ENCODE measurements around the gene SLC44A1. TPM values are rescaled to one million over a fixed set of nuclear protein-coding genes. Genes with fewer than 3 reads are reported as not detected.
"Not testable (repeated sequence)": the region's sequence is repeated elsewhere in the genome, so short reads cannot be mapped to it uniquely, and the experiment has no call there.

The SLC44A1 gene
- polyA plus RNA-seq, 1 experiment = 6.6 TPM

DNA sequence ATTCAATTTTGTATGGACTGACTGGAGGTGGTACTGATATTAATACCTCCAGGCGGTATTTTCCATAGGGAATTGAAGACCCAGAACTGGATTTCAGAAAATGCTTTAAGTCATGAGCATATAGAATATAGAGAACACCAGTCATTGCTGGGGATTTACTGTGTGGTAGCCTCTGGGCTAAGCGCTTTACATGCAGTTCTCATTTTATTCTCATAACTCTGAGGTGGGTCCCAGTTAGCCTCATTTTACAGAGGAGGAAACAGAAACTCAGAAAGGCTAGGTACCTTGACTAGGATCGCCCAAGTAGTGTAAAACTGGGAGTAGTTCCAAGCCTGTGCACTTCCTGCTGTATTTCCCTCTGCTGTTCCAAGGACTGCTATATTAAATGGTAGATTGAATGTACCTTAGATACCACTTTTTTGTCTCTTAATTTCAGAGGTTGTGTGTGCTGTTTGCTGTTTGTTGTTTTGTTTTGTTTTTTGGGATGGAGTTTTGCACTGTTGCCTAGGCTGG lies 13.8 kb downstream of the SLC44A1 start:
- ChIA-PET POLR2A (no interaction called here), CTCF (no interaction called here)
- Histone ChIP-seq H3K36me3 (ENCODE audit: control insufficient read depth, insufficient read depth, low read length) (no peaks in the 10 kb centered on the region), H3K27me3 (ENCODE audit: control insufficient read depth, insufficient read depth, low read length) (no peaks in the 10 kb centered on the region), H3K4me3 (ENCODE audit: low read depth, low read length) (no peak overlapping the region)
- TF ChIP-seq, protein P1, sequence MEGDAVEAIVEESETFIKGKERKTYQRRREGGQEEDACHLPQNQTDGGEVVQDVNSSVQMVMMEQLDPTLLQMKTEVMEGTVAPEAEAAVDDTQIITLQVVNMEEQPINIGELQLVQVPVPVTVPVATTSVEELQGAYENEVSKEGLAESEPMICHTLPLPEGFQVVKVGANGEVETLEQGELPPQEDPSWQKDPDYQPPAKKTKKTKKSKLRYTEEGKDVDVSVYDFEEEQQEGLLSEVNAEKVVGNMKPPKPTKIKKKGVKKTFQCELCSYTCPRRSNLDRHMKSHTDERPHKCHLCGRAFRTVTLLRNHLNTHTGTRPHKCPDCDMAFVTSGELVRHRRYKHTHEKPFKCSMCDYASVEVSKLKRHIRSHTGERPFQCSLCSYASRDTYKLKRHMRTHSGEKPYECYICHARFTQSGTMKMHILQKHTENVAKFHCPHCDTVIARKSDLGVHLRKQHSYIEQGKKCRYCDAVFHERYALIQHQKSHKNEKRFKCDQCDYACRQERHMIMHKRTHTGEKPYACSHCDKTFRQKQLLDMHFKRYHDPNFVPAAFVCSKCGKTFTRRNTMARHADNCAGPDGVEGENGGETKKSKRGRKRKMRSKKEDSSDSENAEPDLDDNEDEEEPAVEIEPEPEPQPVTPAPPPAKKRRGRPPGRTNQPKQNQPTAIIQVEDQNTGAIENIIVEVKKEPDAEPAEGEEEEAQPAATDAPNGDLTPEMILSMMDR (IDR thresholded peaks at IDR 0.05; ENCODE audit: insufficient read depth, low read depth, low read length) = no peak
- DNase-seq (ENCODE audit: low read depth) = no peak

DNA sequence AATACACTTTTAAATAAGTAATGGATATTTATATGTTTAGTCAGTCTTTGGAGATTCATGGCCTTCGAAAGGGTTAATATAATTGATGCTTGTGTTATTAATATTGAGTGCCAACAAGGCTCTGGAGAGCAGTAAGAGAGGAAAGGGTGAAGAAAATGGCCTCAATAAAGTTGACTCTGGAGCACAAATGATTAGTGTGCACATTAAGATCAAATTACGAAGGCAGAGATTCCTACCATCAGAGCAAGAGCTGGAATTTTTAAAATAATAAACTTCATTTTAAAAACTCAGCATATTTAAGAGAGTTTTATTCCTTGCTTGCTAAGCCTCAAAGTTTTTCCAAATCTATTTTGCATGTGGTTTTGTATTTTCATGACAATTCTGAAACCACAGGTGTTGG lies 14.8 kb downstream of the SLC44A1 start:
- ChIA-PET CTCF (no interaction called here), POLR2A (interaction anchor here (0.9 kb wide), 1 partner anchor 101 kb away, joined by 3 read pairs; no protein-coding TSS in a partner anchor)
- DNase-seq (ENCODE audit: low read depth) = no peak
- H3K36me3 ChIP-seq (ENCODE audit: control insufficient read depth, insufficient read depth, low read length) = no peaks in the 10 kb centered on the region
- H3K27me3 ChIP-seq (ENCODE audit: control insufficient read depth, insufficient read depth, low read length) = no peaks in the 10 kb centered on the region
- TF ChIP-seq, protein P1 (IDR thresholded peaks at IDR 0.05; ENCODE audit: insufficient read depth, low read depth, low read length) = no peak
- H3K4me3 ChIP-seq (ENCODE audit: low read depth, low read length) = no peak overlapping the region

DNA sequence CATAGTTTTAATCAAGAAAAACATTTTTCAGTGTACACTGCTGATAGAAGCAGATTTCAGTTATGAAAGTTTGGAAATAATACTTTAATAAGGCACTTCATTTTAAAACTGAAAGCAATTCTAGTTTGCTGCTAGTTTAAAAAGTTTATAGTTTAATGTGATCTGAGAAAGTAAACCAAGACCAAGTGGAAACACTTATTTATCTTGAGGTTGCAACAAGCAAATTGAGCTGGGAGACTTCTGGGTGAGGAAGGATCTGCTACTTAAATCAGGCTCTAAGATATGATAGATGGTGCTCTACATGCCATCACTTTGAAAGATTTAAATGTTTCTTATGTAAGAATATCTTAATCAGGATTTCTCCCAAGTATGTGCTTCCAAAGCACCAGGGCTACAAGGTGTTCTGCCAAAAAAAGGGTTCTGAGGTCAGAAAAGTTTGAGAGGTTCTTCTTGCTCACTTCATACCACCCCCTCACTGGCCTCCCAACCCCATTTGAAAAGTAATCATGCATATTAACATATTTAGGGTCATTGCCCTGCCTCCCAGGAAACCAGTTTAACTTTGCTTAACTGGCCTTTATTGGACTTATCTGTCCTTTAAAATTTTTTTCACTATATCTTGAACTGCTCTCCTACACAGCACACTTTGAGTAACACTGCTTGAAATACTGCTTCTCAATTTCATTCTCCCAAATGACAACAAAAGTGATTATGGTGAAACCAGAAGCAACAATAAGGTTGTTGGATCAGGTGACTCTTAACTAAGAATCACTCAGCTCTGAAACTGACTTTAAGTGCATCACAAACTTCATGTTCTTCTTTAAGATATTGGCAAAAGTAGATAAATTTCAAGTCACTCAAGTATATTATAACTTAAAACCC lies 15.5 kb downstream of the SLC44A1 start:
- CTCF ChIA-PET = interaction anchor here (1.9 kb wide), 1 partner anchor 15 kb away, joined by 4 read pairs; no protein-coding TSS in a partner anchor
- no peak overlapping the region for H3K4me3 ChIP-seq (ENCODE audit: low read depth, low read length)
- POLR2A ChIA-PET = interaction anchor here (0.9 kb wide), 1 partner anchor 100 kb away, joined by 3 read pairs; no protein-coding TSS in a partner anchor
- TF ChIP-seq, protein P1 (IDR thresholded peaks at IDR 0.05; ENCODE audit: insufficient read depth, low read depth, low read length) = no peak
- DNase-seq (ENCODE audit: low read depth) = no peak
- H3K27me3 ChIP-seq (ENCODE audit: control insufficient read depth, insufficient read depth, low read length) = no peaks in the 10 kb centered on the region
- H3K36me3 ChIP-seq (ENCODE audit: control insufficient read depth, insufficient read depth, low read length) = no peaks in the 10 kb centered on the region

DNA sequence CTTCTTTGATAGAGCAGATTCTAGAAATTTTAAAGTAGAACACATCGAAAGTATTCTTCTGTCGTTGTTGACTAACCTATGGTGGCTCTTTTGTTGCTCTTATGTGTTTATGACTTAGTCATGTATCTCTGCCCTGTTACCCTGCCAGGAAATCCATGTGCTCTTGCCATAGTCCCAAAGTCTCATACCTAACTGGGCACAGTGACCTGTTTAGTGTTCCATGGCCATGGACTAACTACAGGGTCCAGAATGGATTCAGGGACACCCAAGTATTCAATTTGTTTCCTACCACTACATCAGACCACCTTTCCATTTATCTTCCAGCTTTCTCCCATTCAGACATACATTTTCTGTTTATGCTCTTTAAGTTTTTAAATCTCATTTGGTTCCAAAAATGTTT lies 18.0 kb downstream of the SLC44A1 start:
- no peaks in the 10 kb centered on the region for H3K36me3 ChIP-seq (ENCODE audit: control insufficient read depth, insufficient read depth, low read length)
- no peak for DNase-seq (ENCODE audit: low read depth)

DNA sequence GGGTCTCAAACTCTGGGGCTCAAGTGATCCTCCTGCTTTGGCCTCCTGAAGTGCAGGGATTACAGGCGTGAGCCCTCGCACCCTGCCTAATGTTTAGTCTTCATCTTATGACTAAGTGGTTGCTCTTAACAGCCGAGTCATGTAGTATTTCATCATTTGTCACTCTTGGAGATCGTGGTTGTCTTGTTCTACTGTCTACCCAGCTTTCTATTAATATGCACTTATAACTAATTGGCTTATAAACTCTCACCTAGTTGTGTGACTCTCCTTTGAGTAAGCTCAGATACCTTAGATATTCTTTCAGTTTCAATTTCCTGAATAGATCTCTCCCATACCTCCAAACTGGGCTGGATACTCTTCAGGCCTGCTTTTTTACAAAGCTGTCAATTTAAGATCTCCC lies 19.9 kb downstream of the SLC44A1 start:
- CTCF ChIA-PET = interaction anchor here (0.6 kb wide), 1 partner anchor 33 kb away, joined by 3 read pairs; no protein-coding TSS in a partner anchor
- POLR2A ChIA-PET = no interaction called here
- TF ChIP-seq, protein P1 (IDR thresholded peaks at IDR 0.05; ENCODE audit: insufficient read depth, low read depth, low read length) = no peak

More for the DNA sequence above, 18.0 kb downstream of the SLC44A1 start:
- TF ChIP-seq, protein P1 (IDR thresholded peaks at IDR 0.05; ENCODE audit: insufficient read depth, low read depth, low read length) = no peak
- Histone ChIP-seq H3K4me3 (ENCODE audit: low read depth, low read length) (no peak overlapping the region), H3K27me3 (ENCODE audit: control insufficient read depth, insufficient read depth, low read length) (no peaks in the 10 kb centered on the region)
- ChIA-PET POLR2A (interaction anchor here (0.7 kb wide), 1 partner anchor 464 kb away, joined by 4 read pairs; no protein-coding TSS in a partner anchor), CTCF (interaction anchor here (1.3 kb wide), 1 partner anchor 16 kb away, joined by 3 read pairs; no protein-coding TSS in a partner anchor)

DNA sequence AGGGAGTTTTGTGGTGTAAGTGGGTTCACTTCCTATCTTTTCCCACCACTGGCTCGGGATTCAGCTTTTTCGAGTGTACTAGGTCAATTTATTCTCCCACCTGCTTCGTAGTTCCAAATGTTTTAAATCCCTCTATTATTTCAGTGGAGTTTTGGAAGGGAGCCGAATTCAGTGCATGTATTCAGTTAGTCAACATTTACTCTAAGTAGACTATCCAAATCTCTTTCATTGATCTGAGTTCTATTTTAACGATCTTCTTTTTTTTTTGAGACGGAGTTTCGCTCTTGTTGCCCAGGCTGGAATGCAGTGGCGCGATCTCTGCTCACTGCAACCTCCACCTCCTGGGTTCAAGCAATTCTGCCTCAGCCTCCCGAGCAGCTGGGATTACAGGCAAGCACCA lies 23.8 kb downstream of the SLC44A1 start:
- H3K36me3 ChIP-seq (ENCODE audit: control insufficient read depth, insufficient read depth, low read length); POLR2A ChIA-PET; CTCF ChIA-PET; DNase-seq (ENCODE audit: low read depth); H3K27me3 ChIP-seq (ENCODE audit: control insufficient read depth, insufficient read depth, low read length); H3K4me3 ChIP-seq (ENCODE audit: low read depth, low read length): not testable (repeated sequence)

More for the DNA sequence above, 19.9 kb downstream of the SLC44A1 start:
- H3K4me3 ChIP-seq (ENCODE audit: low read depth, low read length) = no peak overlapping the region
- no peaks in the 10 kb centered on the region for H3K36me3 ChIP-seq (ENCODE audit: control insufficient read depth, insufficient read depth, low read length)
- DNase-seq (ENCODE audit: low read depth) = no peak
- H3K27me3 ChIP-seq (ENCODE audit: control insufficient read depth, insufficient read depth, low read length) = no peaks in the 10 kb centered on the region
